K562 (cell line): ENCODE measurements around the gene LAPTM5. TPM values are rescaled to one million over a fixed set of nuclear protein-coding genes. Genes with fewer than 3 reads are reported as not detected.

ENCODE experiments used
- BRF2 ChIP-seq: IDR thresholded peaks from 3 replicates; pipeline ENCODE4 v1.6.1; 2011; ENCODE audit warnings: borderline replicate concordance, mild to moderate bottlenecking; ENCODE audit not compliant: insufficient read length, insufficient read depth
- CEBPB ChIP-seq: fragments of 450-650 bp; IDR thresholded peaks from 2 replicates; pipeline ENCODE4 v1.6.1; 2016; ENCODE audit warnings: missing genetic modification characterization, missing compliant biosample characterization
- CREBBP ChIP-seq: IDR thresholded peaks from one replicate; pipeline ENCODE4 v1.6.1; 2012; ENCODE audit warnings: low read depth, mild to moderate bottlenecking, control low read depth, inconsistent platforms, low read length
- DDX20 ChIP-seq: fragments of 450-650 bp; IDR thresholded peaks from 2 replicates; pipeline ENCODE4 v1.6.1; 2016; ENCODE audit warnings: missing genetic modification characterization, low read depth, mild to moderate bottlenecking, missing compliant biosample characterization, moderate library complexity
- E2F8 ChIP-seq: fragments of 450-650 bp; IDR thresholded peaks from 2 replicates; pipeline ENCODE4 v1.7.1; 2018; ENCODE audit warnings: mild to moderate bottlenecking, low read depth; ENCODE audit not compliant: partially characterized antibody
- GABPB2 ChIP-seq: fragments of 250-450 bp; sonication (Bioruptor Pico); conservative IDR thresholded peaks from 2 replicates; pipeline ENCODE4 v1.5.1; 2021; ENCODE audit warnings: mild to moderate bottlenecking
- IFI16 ChIP-seq: fragments of 250-450 bp; sonication (Bioruptor Pico); IDR thresholded peaks from 2 replicates; pipeline ENCODE4 v2.1.2; 2022; ENCODE audit warnings: mild to moderate bottlenecking, inconsistent platforms
- ILK ChIP-seq: fragments of 450-650 bp; IDR thresholded peaks from 2 replicates; pipeline ENCODE4 v1.6.1; 2016; ENCODE audit warnings: missing genetic modification characterization, low read depth, mild to moderate bottlenecking, missing compliant biosample characterization, moderate library complexity, borderline replicate concordance
- MCM5 ChIP-seq: fragments of 450-650 bp; IDR thresholded peaks from 2 replicates; pipeline ENCODE4 v1.6.1; 2016; ENCODE audit warnings: low read depth
- NFRKB ChIP-seq: fragments of 450-650 bp; IDR thresholded peaks from 2 replicates; pipeline ENCODE4 v1.6.1; 2016; ENCODE audit warnings: low read depth
- NRF1 ChIP-seq, 2 experiments: fragments of 450-650 bp; IDR thresholded peaks in 1 of 2; conservative IDR thresholded peaks in 1 of 2; 2 replicates each; pipeline ENCODE4 v1.6.1; 2014; ENCODE audit warnings: mild to moderate bottlenecking in 2 of 2
- POLR2A ChIP-seq: fragments of 450-650 bp; conservative IDR thresholded peaks from 2 replicates; pipeline ENCODE4 v1.6.1; 2016
- RBFOX2 ChIP-seq: fragments of 200-400 bp; formaldehyde crosslinking; IDR thresholded peaks from 2 replicates; pipeline ENCODE4 v1.6.1; 2017; ENCODE audit warnings: low read depth, mild to moderate bottlenecking, low read length, moderate library complexity
- RHOXF2B ChIP-seq: fragments of 250-450 bp; sonication (Bioruptor Pico); conservative IDR thresholded peaks from 2 replicates; pipeline ENCODE4 v1.5.1; 2021
- TBP ChIP-seq: optimal IDR thresholded peaks from 2 replicates; pipeline ENCODE3; 2011; ENCODE audit warnings: low read depth, low read length, improper control_type of control experiment
- UBTF ChIP-seq, 2 experiments: IDR thresholded peaks; 2 replicates each; pipeline ENCODE4 v1.6.1; 2012; ENCODE audit warnings: improper control_type of control experiment in 2 of 2, low read depth in 2 of 2, low read length in 2 of 2, borderline replicate concordance in 1 of 2
- USF2 ChIP-seq: sonication (generic); formaldehyde crosslinking; IDR thresholded peaks from 2 replicates; pipeline ENCODE4 v1.5.0; 2020; ENCODE audit warnings: missing genetic modification reagents
- ZFP1 ChIP-seq: fragments of 450-650 bp; formaldehyde crosslinking; IDR thresholded peaks from 2 replicates; pipeline ENCODE4 v1.4.0; 2020; ENCODE audit warnings: mild to moderate bottlenecking, mixed read lengths
- ZNF395 ChIP-seq: fragments of 200-800 bp; sonication (Bioruptor generic); IDR thresholded peaks from 2 replicates; pipeline ENCODE4 v1.6.1; 2017; ENCODE audit warnings: missing genetic modification characterization, missing compliant biosample characterization
- polyA plus RNA-seq, 8 experiments: library from polyadenylated mRNA; depleted of rRNA in 4 of 8; stranded (reverse) in 5 of 8; unstranded in 3 of 8; fragments of >200 nt; fragmentation: Nextera tagmentation in 2 of 8; fragmentation: Illumina TruSeq in 1 of 8; extraction: Ambion mirVana in 2 of 8; extraction: Trizol in 1 of 8; gene quantifications; 2 replicates each; pipeline versions ENCODE4 v1.2.1 to v1.2.3, GENCODE V29; 2011 to 2014; ENCODE audit warnings: inconsistent platforms in 1 of 8, missing spikeins in 1 of 8
- total RNA-seq, 7 experiments: library from RNA; depleted of rRNA in 6 of 7; stranded (reverse); fragments of >200 nt in 6 of 7; fragmentation: Illumina TruSeq in 2 of 7; extraction: Trizol in 2 of 7; gene quantifications; 2 replicates each; pipeline versions ENCODE4 v1.2.1 to v1.2.3, GENCODE V29; 2011 to 2021; ENCODE audit warnings: low replicate concordance in 1 of 7

The LAPTM5 gene
- total and polyA plus RNA-seq, 9 of the 15 experiments (the other 6 are each of a cell fraction or from before 2014, with no cell fraction given), result 2.4 to 47.3 (median 20.3) TPM

GRCh38 chr1:30765556-30766434, 8.2 kb upstream of the LAPTM5 start (continued):
- TF ChIP-seq NFRKB (0 out of 2 replicates have a peak, but pooled peaks have one; percentile 59), ZNF395 (peak; percentile 67; the same call in 1 of the 2 replicates), IFI16 (peak; percentile 72; the same call in 1 of the 2 replicates), BRF2 (no peak), DDX20 (tag) (no peak), CREBBP (no peak), ZFP1 (no peak; the same call in 1 of the 2 replicates), GABPB2 (CRISPR knock-in tag) (no peak), UBTF (IDR thresholded peaks at IDR 0.05; ENCODE audit: borderline replicate concordance in 1 of 2, low read depth in 2 of 2, low read length in 2 of 2) (0 out of 4 replicates have a peak, but pooled peaks of 1 of the 2 experiments have one; percentile 21), TBP (no peak), USF2 (CRISPR knock-in tag) (no peak), CEBPB (no peak), RBFOX2 (peak; percentile 42; the same call in 1 of the 2 replicates), E2F8 (no peak), POLR2A (no peak), RHOXF2B (CRISPR knock-in tag) (no peak), ILK (tag) (no peak), MCM5 (no peak), NRF1 (conservative IDR thresholded peaks at IDR 0.05 in 1 of 2, IDR thresholded peaks at IDR 0.05 in 1 of 2) (0 out of 4 replicates have a peak, but pooled peaks of 1 of the 2 experiments have one; percentile 15)
